ENCODE data around the gene TM4SF4.
"Not testable (repeated sequence)": the region's sequence is repeated elsewhere in the genome, so short reads cannot be mapped to it uniquely, and the experiment has no call there.

The TM4SF4 gene, protein sequence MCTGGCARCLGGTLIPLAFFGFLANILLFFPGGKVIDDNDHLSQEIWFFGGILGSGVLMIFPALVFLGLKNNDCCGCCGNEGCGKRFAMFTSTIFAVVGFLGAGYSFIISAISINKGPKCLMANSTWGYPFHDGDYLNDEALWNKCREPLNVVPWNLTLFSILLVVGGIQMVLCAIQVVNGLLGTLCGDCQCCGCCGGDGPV

GRCh38 chr3:149474250-149474817, at the start of gene TM4SF4:
Gene TM4SF4 (plus strand): TSS chr3:149474697. CDS start chr3:149474878, 181 bp downstream.
- no peak for DNase-seq

DNA sequence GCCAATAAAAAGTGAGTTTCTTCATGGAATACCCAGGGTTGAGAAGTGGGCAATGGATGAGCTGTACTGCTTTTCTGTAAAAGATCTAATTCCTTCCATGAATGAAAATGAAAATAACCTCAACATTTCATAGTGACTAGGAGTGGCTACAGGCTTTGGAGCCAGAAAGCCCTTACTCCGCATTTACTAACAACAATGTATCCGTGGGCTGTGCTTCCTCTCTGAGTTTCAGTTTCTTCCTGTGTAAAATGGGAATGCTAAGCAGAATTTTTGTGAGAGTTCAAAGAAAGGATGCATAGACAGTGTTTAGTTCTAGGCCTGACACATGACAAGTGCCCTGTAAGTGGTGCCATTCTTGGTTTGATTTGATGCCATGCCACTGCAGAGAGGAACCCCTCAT, 49.6 kb upstream of the TM4SF4 start:
- no peak for DNase-seq

GRCh38 chr3:149426325-149426724, 48.2 kb upstream of the TM4SF4 start:
- no peak for DNase-seq

DNA sequence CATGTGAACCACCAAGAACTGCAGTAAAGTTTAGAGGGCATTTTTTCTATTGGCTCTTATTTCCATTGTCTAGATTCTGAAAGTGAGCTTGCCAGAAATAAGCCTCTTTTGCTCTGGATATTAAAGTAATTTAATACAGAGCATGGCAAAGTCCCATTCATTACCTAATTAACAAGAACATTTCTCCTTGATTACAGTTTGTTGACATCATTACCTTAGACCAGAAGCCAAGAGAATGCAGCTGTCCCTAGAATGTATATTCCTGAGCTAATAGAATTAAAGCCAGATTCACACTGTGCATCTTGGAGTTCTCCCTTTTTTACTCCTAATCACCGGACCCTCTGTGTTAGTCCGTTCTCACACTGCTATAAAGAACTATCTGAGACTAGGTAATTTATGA, 46.4 kb upstream of the TM4SF4 start:
- DNase-seq: no peak

DNA sequence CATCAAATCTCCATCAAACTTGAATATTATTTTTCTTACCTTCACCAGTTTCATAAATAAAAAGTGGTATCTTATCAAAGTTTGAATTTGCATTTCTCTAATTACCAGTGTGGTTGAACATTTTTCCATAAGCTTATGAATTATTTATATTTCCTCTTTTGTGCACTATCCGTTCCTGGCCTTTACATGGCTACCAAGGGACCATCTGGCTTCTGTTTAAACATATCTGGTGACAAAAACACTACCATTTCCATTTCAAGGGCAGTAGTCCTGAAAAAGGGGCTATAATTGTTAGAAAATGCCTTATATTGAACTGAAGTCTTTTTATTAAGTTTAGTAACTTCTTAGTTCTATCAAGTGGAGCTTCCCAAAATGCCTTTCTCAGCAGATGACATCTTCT, 44.3 kb upstream of the TM4SF4 start:
- DNase-seq: no peak

DNA sequence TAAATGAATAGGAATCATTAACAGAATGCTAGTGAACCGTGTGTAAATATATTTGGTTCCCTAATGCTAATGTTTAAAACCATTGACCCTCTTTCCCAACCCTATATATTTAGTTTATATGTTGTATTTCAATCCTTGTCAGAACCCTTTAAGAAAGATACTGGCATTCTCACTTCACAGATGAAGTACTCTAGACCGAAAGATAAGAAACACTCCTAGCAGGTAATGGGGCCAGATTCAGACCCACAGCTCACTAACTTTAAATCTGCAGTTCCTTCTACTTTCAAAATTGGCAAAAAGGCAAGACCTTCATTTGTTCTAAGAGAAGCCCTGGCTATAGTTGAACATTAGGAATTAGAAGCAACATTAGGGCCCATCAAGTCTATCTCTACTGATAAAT, 42.3 kb upstream of the TM4SF4 start:
- no peak for DNase-seq

DNA sequence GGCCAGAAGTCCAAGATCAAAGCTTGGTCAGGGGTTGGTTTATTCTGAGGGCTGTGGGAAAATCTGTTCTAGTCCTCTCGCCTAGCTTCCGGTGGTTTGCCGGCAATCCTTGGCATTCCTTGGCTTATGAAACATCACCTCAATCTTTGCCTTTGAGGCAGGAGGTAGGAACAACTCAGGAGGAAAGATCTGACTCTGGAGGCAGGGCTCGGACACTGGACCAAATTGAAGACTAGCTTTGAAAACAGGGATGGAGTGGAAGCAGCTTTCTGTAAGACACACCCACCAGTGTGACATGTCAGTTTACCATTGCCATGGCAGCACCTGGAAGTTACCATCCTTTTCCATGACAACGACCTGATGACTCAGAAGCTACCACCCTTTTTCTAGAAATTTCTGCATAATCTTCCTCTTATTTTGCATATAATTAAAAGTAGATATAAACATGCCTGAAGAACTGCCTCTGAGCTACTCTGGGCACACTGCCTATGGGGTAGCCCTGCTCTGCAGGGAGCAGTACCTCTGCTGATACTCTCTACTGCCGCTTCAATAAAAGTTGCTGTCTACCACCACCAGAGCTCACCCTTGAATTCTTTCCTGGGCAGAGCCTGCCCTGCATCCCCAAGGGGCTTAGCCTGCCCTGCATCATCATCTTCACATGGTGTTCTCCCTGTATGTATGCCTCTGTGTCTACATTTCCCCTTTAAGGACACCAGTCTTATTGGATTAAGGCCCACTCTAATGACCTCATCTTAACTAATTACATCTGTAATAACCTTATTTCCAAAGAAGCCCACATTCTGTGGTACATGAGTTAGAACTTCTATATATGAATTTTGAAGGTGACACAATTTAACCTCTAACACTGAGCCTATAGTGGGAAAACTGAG, 38.3 kb upstream of the TM4SF4 start:
- DNase-seq: no peak

DNA sequence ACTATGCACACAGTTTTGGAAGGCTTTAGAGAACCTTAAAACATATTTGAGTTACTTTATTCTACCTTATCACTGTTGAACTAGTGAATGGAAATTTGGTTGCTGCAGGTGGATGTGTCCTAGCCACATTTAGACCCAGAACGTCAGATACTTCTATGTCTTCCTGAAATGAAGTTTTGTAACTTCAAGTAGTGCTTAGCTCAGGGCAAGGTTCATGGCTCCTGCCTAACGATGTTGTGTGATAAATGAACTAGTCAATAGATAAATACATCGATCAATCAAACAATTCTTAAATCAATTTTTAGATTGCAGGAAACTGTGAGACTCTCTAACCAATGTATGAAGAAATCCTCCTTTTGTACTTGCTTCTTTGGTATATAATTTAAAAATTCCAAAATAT, 37.2 kb upstream of the TM4SF4 start:
- DNase-seq: no peak

DNA sequence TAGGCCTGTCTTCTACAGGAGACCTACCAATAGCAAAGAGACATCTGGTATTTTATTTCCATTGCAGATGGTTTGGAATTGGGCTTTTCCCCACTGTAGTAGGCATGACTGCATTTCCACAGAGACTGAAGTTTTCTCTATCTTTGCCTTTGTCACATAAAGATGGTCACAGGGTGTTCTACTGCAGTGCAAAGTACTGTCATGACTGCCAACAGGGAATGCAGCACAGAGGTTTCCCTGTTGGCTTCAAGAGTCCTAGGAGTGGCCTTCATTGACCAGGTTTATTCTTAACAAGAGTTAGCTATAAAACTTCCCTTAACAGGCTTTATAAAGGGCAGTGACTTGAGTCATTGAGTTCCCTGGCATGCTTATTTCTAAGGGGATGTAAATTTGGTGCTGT, 36.8 kb upstream of the TM4SF4 start:
- DNase-seq: no peak

DNA sequence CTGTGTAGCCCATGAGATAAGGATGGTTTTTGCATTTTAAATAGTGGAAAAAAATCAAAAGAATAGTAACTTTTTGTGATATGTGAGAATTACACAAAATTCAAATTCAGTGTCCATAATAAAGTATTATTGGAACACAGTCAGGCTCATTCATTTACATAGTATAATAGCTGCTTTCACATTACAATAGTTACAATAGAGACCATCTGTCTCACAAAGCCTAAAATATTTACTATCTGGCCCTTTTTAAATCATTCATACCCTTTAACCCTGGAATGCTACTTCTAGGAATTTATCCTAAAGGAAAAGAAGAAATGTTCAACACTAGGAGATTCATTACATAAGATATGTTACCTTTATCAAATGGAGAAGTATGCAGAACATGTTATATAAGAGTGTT, 35.5 kb upstream of the TM4SF4 start:
- no peak for DNase-seq

GRCh38 chr3:149441642-149442041, 32.9 kb upstream of the TM4SF4 start:
- no peak for DNase-seq

- no peak for DNase-seq
Observed at GRCh38 chr3:149442043-149442442, 32.5 kb upstream of the TM4SF4 start.

- no peak for DNase-seq
Observed at GRCh38 chr3:149442851-149443544, 31.5 kb upstream of the TM4SF4 start.

GRCh38 chr3:149443545-149443912, 31.0 kb upstream of the TM4SF4 start:
- DNase-seq: no peak

DNA sequence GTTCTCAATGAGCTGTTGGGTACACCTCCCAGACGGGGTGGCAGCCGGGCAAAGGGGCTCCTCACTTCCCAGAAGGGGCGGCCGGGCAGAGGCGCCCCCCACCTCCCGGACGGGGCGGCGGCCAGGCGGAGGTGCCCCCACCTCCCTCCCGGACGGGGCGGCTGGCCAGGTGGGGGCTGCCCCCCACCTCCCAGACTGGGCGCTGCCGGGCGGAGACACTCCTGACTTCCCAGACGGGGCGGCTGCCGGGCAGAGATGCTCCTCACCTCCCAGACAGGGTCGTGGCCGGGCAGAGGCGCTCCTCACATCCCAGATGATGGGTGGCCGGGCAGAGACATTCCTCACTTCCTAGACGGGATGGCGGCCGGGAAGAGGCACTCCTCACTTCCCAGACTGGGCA, 29.6 kb upstream of the TM4SF4 start:
- not testable (repeated sequence) for DNase-seq

DNA sequence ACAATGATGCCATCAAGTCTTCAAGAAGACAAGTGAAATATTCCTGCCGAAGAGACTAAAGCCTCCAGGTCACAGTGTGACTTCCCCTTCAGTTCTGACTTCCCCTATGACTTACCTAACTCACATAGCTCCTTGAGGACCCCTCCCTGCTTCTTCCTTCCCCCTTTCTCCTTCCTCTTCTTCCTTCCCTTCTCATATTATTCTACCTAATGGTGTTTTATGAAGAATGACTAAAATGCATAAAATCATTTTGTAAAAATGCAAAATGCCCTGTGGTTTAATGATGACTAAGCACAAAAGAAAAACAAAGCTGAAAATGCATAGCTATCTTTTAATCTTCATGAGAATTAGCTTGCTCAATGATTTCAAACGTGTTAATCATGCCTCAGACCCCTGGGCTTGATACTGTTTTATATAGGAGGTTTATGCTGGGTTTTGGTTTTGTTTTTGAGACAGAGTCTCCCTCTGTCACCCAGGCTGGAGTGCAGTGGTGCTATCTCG, 26.1 kb upstream of the TM4SF4 start:
- no peak for DNase-seq

- no peak for DNase-seq
Observed at GRCh38 chr3:149449182-149449581, 25.3 kb upstream of the TM4SF4 start.

DNA sequence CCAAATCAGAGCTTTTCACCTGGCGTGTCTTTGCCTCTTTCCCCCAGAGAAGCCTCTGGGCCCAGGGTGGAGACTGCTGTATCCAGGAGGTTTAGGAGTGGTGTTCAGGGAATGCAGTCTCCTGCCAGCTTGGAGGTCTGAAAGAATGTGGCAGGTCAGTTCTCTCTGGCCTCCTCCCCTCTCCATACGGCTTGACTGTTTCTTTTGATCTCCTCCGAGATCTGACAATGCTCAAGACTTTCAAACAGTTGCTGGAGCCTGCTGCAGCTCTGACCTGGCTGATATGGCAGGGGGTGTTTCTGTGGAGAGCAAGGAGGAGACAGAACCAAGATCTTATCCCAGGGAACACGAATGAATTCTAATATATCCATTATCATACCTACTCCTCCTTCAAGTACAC, 24.7 kb upstream of the TM4SF4 start:
- DNase-seq: no peak

- DNase-seq: no peak
Observed at GRCh38 chr3:149450281-149450680, 24.2 kb upstream of the TM4SF4 start.

DNA sequence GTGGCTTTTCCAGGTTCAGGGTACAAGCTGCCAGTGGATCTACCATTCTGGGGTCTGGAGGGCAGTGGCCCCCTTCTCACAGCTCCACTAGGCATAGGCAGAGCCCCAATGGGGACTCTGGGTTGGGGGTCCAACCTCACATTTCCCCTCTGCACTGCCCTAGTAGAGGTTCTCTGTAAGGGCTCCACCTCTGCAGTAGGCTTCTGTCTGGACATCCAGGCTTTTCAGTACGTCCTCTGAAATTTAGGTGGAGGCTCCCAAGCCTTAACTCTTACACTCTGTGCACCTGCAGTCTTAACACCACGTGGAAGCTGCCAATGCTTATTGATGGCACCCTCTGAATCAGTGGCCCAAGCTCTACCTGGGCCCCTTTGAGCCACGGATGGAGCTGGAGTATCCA, 22.5 kb upstream of the TM4SF4 start:
- no peak for DNase-seq

DNA sequence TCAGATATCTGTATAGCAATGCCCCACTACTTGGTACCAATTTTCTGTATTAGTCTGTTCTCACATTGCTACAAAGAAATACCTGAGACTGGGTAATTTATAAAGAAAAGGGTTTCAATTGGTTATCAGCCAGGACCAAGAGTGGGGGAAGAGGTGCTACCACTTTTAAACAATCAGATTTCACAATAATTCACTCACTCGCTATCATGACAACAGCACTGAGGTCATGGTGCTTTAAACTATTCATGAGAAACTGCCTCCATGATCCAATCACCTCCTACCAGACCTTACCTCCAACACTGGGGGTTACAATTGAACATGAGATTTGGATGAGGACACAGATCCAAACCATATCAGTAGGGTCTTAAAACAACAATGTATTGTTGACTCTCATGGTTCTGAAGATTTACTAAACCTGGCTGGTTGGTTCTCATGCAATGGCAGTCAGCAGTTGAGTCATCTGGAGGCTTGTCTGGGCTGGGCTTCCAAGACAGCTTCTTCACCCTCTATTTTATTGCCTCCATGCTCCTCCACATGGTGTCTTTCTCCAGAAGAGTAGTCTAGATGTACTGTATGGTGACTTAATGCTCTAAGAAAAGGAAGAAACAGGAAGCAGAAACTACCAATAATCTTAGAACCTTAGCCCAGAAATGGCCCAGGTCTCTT, 21.2 kb upstream of the TM4SF4 start:
- DNase-seq: no peak

GRCh38 chr3:149454746-149455145, 19.8 kb upstream of the TM4SF4 start:
- no peak for DNase-seq

DNA sequence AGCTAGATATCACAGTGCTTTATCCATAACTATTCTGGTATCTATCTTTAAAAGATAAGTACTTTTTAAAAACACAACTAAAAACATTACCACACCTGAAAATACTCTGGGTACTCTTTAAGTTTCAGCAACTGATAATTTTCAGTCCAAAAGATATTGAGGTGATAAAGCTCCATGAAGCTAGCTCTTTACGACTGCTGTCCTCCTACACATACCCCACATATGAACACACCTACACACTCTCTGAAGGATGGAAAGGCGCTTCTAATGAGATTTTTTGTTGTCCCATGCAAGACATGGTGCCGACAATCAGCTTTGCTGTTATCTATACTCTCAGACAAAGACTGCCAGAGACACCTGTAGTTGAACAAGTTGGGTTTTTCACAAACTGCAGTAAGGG, 19.1 kb upstream of the TM4SF4 start:
- no peak for DNase-seq
